ENCODE measurements around the gene ZFYVE19. TPM values are rescaled to one million over a fixed set of nuclear protein-coding genes. Genes with fewer than 3 reads are reported as not detected.
A peak's percentile ranks its signal among the peaks of the same experiment; 100 is the strongest.

The ZFYVE19 gene
- total RNA-seq, 2 donors from 2014 or later = 39.8 to 43.3 TPM

DNA sequence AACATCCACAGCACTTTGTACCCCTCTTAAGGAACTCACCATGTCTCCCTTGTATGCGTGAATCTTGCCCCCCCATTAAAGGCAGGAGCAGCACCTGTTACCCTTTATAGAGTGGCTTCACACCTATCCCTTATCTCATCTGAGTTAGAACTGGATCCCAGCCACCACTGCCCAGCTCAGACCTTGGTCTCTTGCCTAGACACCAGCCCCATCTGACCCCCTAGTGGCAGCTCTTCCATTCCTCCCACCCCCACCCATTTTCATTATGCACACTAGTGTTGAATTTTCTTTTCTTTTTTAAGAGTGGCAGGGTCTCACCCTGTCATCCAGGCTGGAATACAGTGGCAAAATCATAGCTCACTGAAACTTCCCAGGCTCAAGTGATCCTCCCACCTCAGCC lies 3.2 kb upstream of the ZFYVE19 start:
- WGBS = 88% methylated on average over 1 of the region's 1 CpG
- DNase-seq (ENCODE audit: low spot score) = no peak
- TF ChIP-seq POLR2A (IDR thresholded peaks at IDR 0.05) (no peak), POLR2AphosphoS5 (IDR thresholded peaks at IDR 0.05) (no peak)
- TF ChIP-seq, protein P1, sequence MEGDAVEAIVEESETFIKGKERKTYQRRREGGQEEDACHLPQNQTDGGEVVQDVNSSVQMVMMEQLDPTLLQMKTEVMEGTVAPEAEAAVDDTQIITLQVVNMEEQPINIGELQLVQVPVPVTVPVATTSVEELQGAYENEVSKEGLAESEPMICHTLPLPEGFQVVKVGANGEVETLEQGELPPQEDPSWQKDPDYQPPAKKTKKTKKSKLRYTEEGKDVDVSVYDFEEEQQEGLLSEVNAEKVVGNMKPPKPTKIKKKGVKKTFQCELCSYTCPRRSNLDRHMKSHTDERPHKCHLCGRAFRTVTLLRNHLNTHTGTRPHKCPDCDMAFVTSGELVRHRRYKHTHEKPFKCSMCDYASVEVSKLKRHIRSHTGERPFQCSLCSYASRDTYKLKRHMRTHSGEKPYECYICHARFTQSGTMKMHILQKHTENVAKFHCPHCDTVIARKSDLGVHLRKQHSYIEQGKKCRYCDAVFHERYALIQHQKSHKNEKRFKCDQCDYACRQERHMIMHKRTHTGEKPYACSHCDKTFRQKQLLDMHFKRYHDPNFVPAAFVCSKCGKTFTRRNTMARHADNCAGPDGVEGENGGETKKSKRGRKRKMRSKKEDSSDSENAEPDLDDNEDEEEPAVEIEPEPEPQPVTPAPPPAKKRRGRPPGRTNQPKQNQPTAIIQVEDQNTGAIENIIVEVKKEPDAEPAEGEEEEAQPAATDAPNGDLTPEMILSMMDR (IDR thresholded peaks at IDR 0.05) = no peak
- Histone ChIP-seq H3K27me3 (replicated peaks; ENCODE audit: insufficient read depth) (no peaks in the 10 kb centered on the region), H3K4me1 (replicated peaks) (peaks cover 3% of the 10 kb centered on the region), H3K36me3 (no peaks in the 10 kb centered on the region), H3K27ac (no peak overlapping the region), H3K9me3 (no peaks in the 10 kb centered on the region), H3K4me3 (no peak overlapping the region)
- intact Hi-C loops (cut with DNase I) = loop anchor here (5.0 kb wide), 1 partner anchor 36 kb away; the partner anchor contains the start of gene C15orf62

GRCh38 chr15:40806672-40807027 lies 239 bp upstream of the ZFYVE19 start:
- 0% methylated on average over 2 of the region's 2 CpGs for WGBS

GRCh38 chr15:40807888-40808461 lies 1.1 kb downstream of the ZFYVE19 start:
- TF ChIP-seq POLR2AphosphoS5 (IDR thresholded peaks at IDR 0.05) (no peak), POLR2A (IDR thresholded peaks at IDR 0.05) (no peak)
- TF ChIP-seq, protein P1 (IDR thresholded peaks at IDR 0.05) = no peak

More at GRCh38 chr15:40806672-40807027, 239 bp upstream of the ZFYVE19 start:
- Histone ChIP-seq H3K4me3 (peak overlapping the region; percentile 78 to 91), H3K4me1 (replicated peaks) (peaks cover 3% of the 10 kb centered on the region), H3K36me3 (no peaks in the 10 kb centered on the region), H3K9me3 (no peaks in the 10 kb centered on the region), H3K27me3 (replicated peaks; ENCODE audit: insufficient read depth) (no peaks in the 10 kb centered on the region), H3K27ac (peak overlapping the region; percentile 94 to 98)
- no peak for DNase-seq (ENCODE audit: low spot score)
- TF ChIP-seq POLR2AphosphoS5 (IDR thresholded peaks at IDR 0.05) (no peak), POLR2A (IDR thresholded peaks at IDR 0.05) (no peak)
- TF ChIP-seq, protein P1 (IDR thresholded peaks at IDR 0.05) = no peak
- intact Hi-C loops (cut with DNase I) = no loop called here

DNA sequence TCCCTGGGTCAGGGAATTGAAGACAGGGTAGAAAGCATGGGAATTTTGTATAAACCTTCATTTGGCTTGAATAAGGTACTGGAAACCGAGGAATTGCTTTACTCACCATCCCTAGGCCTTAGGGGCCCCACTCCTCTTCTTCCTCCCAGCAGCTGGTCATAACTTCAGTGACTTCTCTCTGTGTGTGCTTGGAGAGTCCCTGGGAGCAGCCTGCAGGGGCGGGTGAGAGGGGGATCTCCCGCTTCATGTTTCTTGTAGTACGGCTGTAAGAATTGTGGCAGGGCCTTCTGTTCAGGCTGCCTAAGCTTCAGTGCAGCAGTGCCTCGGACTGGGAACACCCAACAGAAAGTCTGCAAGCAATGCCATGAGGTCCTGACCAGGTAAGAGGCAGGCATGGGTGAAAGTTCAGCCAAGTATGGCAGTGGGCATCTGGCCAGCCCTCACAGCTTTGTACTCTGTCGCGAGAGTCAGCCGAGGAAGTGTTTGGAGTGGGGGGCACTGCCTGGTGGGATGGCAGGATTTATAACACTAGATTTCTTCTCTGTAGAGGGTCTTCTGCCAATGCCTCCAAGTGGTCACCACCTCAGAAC lies 2.1 kb downstream of the ZFYVE19 start:
- no peaks in the 10 kb centered on the region for H3K27me3 ChIP-seq (replicated peaks; ENCODE audit: insufficient read depth)
- TF ChIP-seq POLR2AphosphoS5 (IDR thresholded peaks at IDR 0.05) = no peak
- no peak for TF ChIP-seq POLR2A (IDR thresholded peaks at IDR 0.05)
- TF ChIP-seq, protein P1 (IDR thresholded peaks at IDR 0.05) = no peak
- no peak for DNase-seq (ENCODE audit: low spot score)
- H3K4me3 ChIP-seq = no peak overlapping the region
- H3K27ac ChIP-seq = no peak overlapping the region
- WGBS = 63% methylated on average over 8 of the region's 8 CpGs
- H3K9me3 ChIP-seq = no peaks in the 10 kb centered on the region
- peaks cover 0 to 2% of the 10 kb centered on the region in 2 donors for H3K36me3 ChIP-seq
- peaks cover 3% of the 10 kb centered on the region for H3K4me1 ChIP-seq (replicated peaks)
- intact Hi-C loops (cut with DNase I) = no loop called here

More at GRCh38 chr15:40807888-40808461, 1.1 kb downstream of the ZFYVE19 start:
- 59% methylated on average over 19 of the region's 19 CpGs for WGBS
- Histone ChIP-seq H3K27ac (peak overlapping the region; percentile 94 to 98), H3K4me1 (replicated peaks) (peaks cover 3% of the 10 kb centered on the region), H3K9me3 (no peaks in the 10 kb centered on the region), H3K4me3 (peak overlapping the region; percentile 78 to 91), H3K36me3 (no peaks in the 10 kb centered on the region), H3K27me3 (replicated peaks; ENCODE audit: insufficient read depth) (no peaks in the 10 kb centered on the region)
- no peak for DNase-seq (ENCODE audit: low spot score)
- intact Hi-C loops (cut with DNase I) = no loop called here

All from prostate gland (tissue), 2 donors.